Natural killer cell (primary cell): ENCODE measurements around the gene IL36G. TPM values are rescaled to one million over a fixed set of nuclear protein-coding genes. Genes with fewer than 3 reads are reported as not detected.
A peak's percentile ranks its signal among the peaks of the same experiment; 100 is the strongest.

Source experiments
- ATAC-seq, 3 donors: fragments of 150-1000 bp in 2 of 3; fragments of 200-7000 bp in 1 of 3; cut with Tn5 transposase; 1 replicate in 1 of 3; 2 replicates in 2 of 3; pipeline ENCODE4 v1.10.0; 2021; ENCODE audit warnings: mild to moderate bottlenecking in 2 of 3, moderate library complexity in 2 of 3
- DNase-seq, 2 donors: peaks; one replicate each; pipeline versions ENCODE4 v3.0.0 to v3.0.0-alpha.2; 2013 to 2021; ENCODE audit warnings: mixed read lengths in 1 of 2
- H3K27ac ChIP-seq: one replicate; pipeline ENCODE4 v1.5.1; 2013; ENCODE audit warnings: mild to moderate bottlenecking, low read length
- H3K27me3 ChIP-seq: one replicate; pipeline ENCODE4 v1.6.1; 2013; ENCODE audit warnings: low read length; ENCODE audit not compliant: control insufficient read depth, insufficient read depth
- H3K36me3 ChIP-seq: one replicate; pipeline ENCODE4 v1.6.1; 2013; ENCODE audit warnings: low read length; ENCODE audit not compliant: control insufficient read depth, insufficient read depth
- H3K4me1 ChIP-seq: one replicate; pipeline ENCODE4 v1.6.1; 2013; ENCODE audit warnings: low read length; ENCODE audit not compliant: control insufficient read depth, insufficient read depth
- H3K4me3 ChIP-seq: one replicate; pipeline ENCODE4 v1.5.1; 2013; ENCODE audit warnings: low read length
- H3K9me3 ChIP-seq: one replicate; pipeline ENCODE4 v1.6.1; 2013; ENCODE audit warnings: low read length; ENCODE audit not compliant: control insufficient read depth, insufficient read depth
- H3K27ac Mint-ChIP-seq, 2 donors: one replicate each; pipeline ENCODE4 v1.8.0; 2022; ENCODE audit warnings: mild to moderate bottlenecking in 2 of 2, mixed read lengths in 2 of 2, moderate library complexity in 1 of 2
- H3K27me3 Mint-ChIP-seq, 2 donors: one replicate each; pipeline ENCODE4 v1.8.0; 2022; ENCODE audit warnings: low read depth in 2 of 2, mixed read lengths in 2 of 2
- H3K36me3 Mint-ChIP-seq: one replicate; pipeline ENCODE4 v1.8.0; 2022; ENCODE audit warnings: mixed read lengths
- H3K4me1 Mint-ChIP-seq, 2 donors: one replicate each; pipeline ENCODE4 v1.8.0; 2022; ENCODE audit warnings: mixed read lengths in 2 of 2
- H3K4me3 Mint-ChIP-seq: one replicate; pipeline ENCODE4 v1.8.0; 2022; ENCODE audit warnings: mild to moderate bottlenecking, moderate library complexity, mixed read lengths
- H3K9me3 Mint-ChIP-seq, 2 donors: one replicate each; pipeline ENCODE4 v1.8.0; 2022; ENCODE audit warnings: mixed read lengths in 2 of 2
- WGBS: methylation state at CpG from one replicate; pipeline ENCODE4 v1.1.7; 2013; ENCODE audit warnings: missing lambda C conversion rate; ENCODE audit not compliant: insufficient coverage; 5-methylcytosine and 5-hydroxymethylcytosine counted together
- intact Hi-C: fragments of 100-400 bp; cut with micrococcal nuclease; formaldehyde crosslinking; loops from one replicate; pipeline ENCODE4 v1.14.2; 2022
- total RNA-seq, 4 donors: library from RNA; stranded (reverse); fragments of 120-200 nt in 1 of 4; gene quantifications; one replicate each; pipeline versions ENCODE4 v1.2.3 to v1.2.4, GENCODE V29; 2013 to 2022
- TF ChIP-seq, protein P1 (sequence below): fragments of 200-600 bp; IDR thresholded peaks from one replicate; pipeline ENCODE4 v1.8.0; 2022; ENCODE audit warnings: antibody characterized with exemption

IL36G gene
- total RNA-seq, 3 donors from 2014 or later (not counting 1 experiment from before 2014, with no cell fraction given): not detected

DNA sequence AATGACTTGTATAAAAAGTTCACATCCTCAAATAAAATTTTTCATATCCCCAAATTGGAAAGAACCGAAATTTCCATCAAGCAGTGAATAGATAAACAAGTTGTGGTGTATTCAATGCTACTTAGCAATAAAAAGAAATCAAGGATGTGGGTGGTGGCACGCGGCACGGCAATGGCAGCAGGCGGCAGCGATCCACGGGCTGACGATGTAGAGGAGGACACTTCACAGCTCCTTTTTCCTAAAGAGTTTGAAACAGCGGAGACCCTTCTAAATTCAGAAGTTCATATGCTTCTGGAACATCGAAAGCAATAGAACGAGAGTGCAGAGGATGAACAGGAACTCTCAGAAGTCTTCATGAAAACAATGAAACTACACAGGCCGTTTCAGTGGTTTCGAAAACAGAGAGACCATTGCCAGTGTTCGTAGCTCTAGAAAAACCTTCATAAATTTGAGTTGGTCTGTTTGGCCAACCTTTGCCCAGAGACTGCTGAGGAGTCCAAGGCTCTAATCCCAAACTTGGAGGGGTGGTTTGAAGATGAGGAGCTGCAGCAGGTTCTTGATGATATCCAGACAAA, 17.6 kb downstream of the IL36G start:
- Histone ChIP-seq H3K9me3 (peaks cover 3% of the 10 kb centered on the region), H3K4me3 (no peak overlapping the region), H3K4me1 (peaks cover 10% of the 10 kb centered on the region), H3K36me3 (no peaks in the 10 kb centered on the region), H3K27ac (no peak overlapping the region), H3K27me3 (peaks cover 2% of the 10 kb centered on the region)
- 85% methylated on average over 14 of the region's 14 CpGs for WGBS
- peaks cover 0 to 6% of the 10 kb centered on the region in 2 donors for H3K4me1 Mint-ChIP-seq
- H3K27ac Mint-ChIP-seq: no peak overlapping the region
- TF ChIP-seq, protein P1, sequence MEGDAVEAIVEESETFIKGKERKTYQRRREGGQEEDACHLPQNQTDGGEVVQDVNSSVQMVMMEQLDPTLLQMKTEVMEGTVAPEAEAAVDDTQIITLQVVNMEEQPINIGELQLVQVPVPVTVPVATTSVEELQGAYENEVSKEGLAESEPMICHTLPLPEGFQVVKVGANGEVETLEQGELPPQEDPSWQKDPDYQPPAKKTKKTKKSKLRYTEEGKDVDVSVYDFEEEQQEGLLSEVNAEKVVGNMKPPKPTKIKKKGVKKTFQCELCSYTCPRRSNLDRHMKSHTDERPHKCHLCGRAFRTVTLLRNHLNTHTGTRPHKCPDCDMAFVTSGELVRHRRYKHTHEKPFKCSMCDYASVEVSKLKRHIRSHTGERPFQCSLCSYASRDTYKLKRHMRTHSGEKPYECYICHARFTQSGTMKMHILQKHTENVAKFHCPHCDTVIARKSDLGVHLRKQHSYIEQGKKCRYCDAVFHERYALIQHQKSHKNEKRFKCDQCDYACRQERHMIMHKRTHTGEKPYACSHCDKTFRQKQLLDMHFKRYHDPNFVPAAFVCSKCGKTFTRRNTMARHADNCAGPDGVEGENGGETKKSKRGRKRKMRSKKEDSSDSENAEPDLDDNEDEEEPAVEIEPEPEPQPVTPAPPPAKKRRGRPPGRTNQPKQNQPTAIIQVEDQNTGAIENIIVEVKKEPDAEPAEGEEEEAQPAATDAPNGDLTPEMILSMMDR: no peak
- peaks cover 6 to 10% of the 10 kb centered on the region in 2 donors for H3K9me3 Mint-ChIP-seq
- peaks cover 12 to 31% of the 10 kb centered on the region in 2 donors for H3K27me3 Mint-ChIP-seq
- ATAC-seq (no peak), DNase-seq (peak in 1 of 2 donors; percentile 62)
- peaks cover 19% of the 10 kb centered on the region for H3K36me3 Mint-ChIP-seq
- no peak overlapping the region for H3K4me3 Mint-ChIP-seq
- intact Hi-C loops: no loop called here

DNA sequence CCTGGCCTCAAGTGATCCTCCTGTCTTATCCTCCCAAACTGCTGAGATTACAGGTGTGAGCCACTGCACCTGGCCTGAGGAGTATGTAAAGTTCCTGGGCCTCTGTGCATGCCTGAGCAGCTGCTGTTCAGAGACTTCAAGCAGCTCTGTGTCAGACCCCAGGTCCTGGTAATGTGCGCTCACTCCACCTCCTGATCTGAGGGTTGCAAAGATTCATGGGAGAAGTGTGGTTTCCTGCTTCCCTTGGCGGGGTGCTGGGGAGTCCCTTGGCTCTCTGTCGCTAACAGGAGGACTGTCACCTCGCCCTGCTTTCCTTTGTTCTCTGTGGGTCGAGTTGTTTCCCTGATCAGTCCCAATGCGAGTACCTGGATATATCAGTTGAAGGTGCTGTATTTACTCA, 18.8 kb downstream of the IL36G start:
- Histone ChIP-seq H3K36me3 (no peaks in the 10 kb centered on the region), H3K27me3 (peaks cover 2% of the 10 kb centered on the region), H3K9me3 (peaks cover 3% of the 10 kb centered on the region), H3K4me1 (peaks cover 10% of the 10 kb centered on the region), H3K4me3 (no peak overlapping the region), H3K27ac (no peak overlapping the region)
- WGBS: 28% methylated on average over 6 of the region's 6 CpGs
- Mint-ChIP-seq H3K4me3 (no peak overlapping the region), H3K27ac (no peak overlapping the region), H3K27me3 (peaks cover 15 to 43% of the 10 kb centered on the region in 2 donors), H3K36me3 (peaks cover 31% of the 10 kb centered on the region), H3K4me1 (peaks cover 0 to 6% of the 10 kb centered on the region in 2 donors), H3K9me3 (peaks cover 6 to 15% of the 10 kb centered on the region in 2 donors)
- peak in 1 of 2 donors; percentile 92 for DNase-seq
- intact Hi-C loops: no loop called here
- peak; percentile 49 to 84 (median 52) for ATAC-seq
- TF ChIP-seq, protein P1: no peak

DNA sequence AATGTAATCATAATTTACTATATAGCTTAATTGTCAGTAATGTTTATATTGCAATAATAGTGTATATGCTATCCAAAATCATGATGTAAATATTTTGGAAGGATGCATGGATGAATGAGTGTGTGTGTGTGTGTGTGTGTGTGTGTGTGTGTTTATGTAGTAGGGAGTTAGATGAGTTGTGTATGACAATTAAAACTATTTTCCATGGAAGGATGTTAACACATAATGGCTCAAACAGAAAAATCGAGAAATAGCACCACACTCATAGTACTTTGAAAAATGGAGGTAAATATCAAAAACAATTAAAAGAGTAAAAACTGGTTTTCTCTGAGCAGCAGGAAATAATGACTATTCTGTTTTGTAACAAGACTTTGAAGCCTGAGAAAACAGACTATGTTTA, 19.3 kb downstream of the IL36G start:
- Histone ChIP-seq H3K27me3 (peaks cover 2% of the 10 kb centered on the region), H3K9me3 (peaks cover 3% of the 10 kb centered on the region), H3K4me3 (no peak overlapping the region), H3K4me1 (peaks cover 10% of the 10 kb centered on the region), H3K27ac (no peak overlapping the region), H3K36me3 (no peaks in the 10 kb centered on the region)
- peaks cover 15 to 45% of the 10 kb centered on the region in 2 donors for H3K27me3 Mint-ChIP-seq
- H3K4me3 Mint-ChIP-seq: no peak overlapping the region
- no CpG with 5 or more reads among the region's 1 CpG for WGBS
- intact Hi-C loops: no loop called here
- ATAC-seq: no peak
- no peak overlapping the region for H3K27ac Mint-ChIP-seq
- peak in 1 of 2 donors; percentile 13 for DNase-seq
- TF ChIP-seq, protein P1: no peak
- peaks cover 0 to 6% of the 10 kb centered on the region in 2 donors for H3K4me1 Mint-ChIP-seq
- H3K9me3 Mint-ChIP-seq: peaks cover 4 to 15% of the 10 kb centered on the region in 2 donors
- peaks cover 29% of the 10 kb centered on the region for H3K36me3 Mint-ChIP-seq

DNA sequence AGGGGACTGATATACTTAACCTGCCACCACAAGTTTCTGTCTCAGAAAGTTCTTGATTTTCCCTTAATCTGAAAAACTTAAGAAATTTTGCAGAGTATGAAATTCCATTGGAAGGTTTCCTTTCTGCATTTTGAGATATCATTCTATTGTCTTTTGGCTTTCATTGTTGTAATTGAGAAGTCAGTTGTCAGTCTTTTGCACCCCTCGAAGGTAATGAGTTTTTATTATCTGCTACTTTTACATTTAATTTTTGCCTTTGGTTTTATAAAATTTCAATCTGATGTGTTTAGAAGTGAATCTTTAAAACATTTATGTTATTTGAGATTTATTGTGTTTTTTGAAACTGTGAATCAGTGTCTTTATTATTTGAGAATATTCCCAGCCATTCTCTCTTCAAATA, 22.6 kb downstream of the IL36G start:
- Histone ChIP-seq H3K27me3 (no peaks in the 10 kb centered on the region), H3K9me3 (peaks cover 3% of the 10 kb centered on the region), H3K4me1 (peaks cover 10% of the 10 kb centered on the region), H3K4me3 (no peak overlapping the region), H3K36me3 (no peaks in the 10 kb centered on the region), H3K27ac (no peak overlapping the region)
- Mint-ChIP-seq H3K27ac (no peak overlapping the region), H3K4me1 (peaks cover 0 to 6% of the 10 kb centered on the region in 2 donors), H3K36me3 (peaks cover 23% of the 10 kb centered on the region), H3K4me3 (no peak overlapping the region), H3K9me3 (peaks cover 0 to 11% of the 10 kb centered on the region in 2 donors), H3K27me3 (peaks cover 6 to 36% of the 10 kb centered on the region in 2 donors)
- no peak for DNase-seq
- TF ChIP-seq, protein P1: no peak
- ATAC-seq: no peak
- intact Hi-C loops: no loop called here
- WGBS: no CpG with 5 or more reads among the region's 1 CpG
